Activated CD8-positive, alpha-beta T cell treated with anti-CD3 and anti-CD28 coated beads, Interleukin-2, amount 10 ng/mL, durations not matched to agents 7 days and 5 days (primary cell): ENCODE measurements around the gene DAND5. TPM values are rescaled to one million over a fixed set of nuclear protein-coding genes. Genes with fewer than 3 reads are reported as not detected.

ENCODE experiments used
- ATAC-seq: fragments of 150-1000 bp; cut with Tn5 transposase; one replicate; pipeline ENCODE4 v1.10.0; 2021; ENCODE audit warnings: moderate library complexity
- CTCF ChIA-PET: fragments of 350-600 bp; sonication (Branson Sonifier 250); formaldehyde crosslinking; loops from one replicate; lab custom pipeline; 2021; ENCODE audit warnings: antibody characterized with exemption; lab: Charles Lee
- POLR2A ChIA-PET: fragments of 350-600 bp; sonication (Branson Sonifier 250); formaldehyde crosslinking; loops from one replicate; lab custom pipeline; 2021; ENCODE audit warnings: antibody characterized with exemption; lab: Charles Lee
- DNase-seq: peaks from one replicate; pipeline ENCODE4 v3.0.0-alpha.2; 2020
- H3K27ac Mint-ChIP-seq: one replicate; pipeline ENCODE4 v1.8.0; 2021; ENCODE audit warnings: mild to moderate bottlenecking, mixed read lengths
- H3K27me3 Mint-ChIP-seq: one replicate; pipeline ENCODE4 v1.8.0; 2021; ENCODE audit warnings: low read depth, mixed read lengths
- H3K36me3 Mint-ChIP-seq: one replicate; pipeline ENCODE4 v1.8.0; 2021; ENCODE audit warnings: low read depth, mixed read lengths
- H3K4me1 Mint-ChIP-seq: one replicate; pipeline ENCODE4 v1.8.0; 2021; ENCODE audit warnings: low read depth, mixed read lengths
- H3K4me3 Mint-ChIP-seq: one replicate; pipeline ENCODE4 v1.8.0; 2021; ENCODE audit warnings: mild to moderate bottlenecking, mixed read lengths
- H3K9me3 Mint-ChIP-seq: one replicate; pipeline ENCODE4 v1.8.0; 2022; ENCODE audit warnings: mixed read lengths; ENCODE audit not compliant: insufficient read depth
- total RNA-seq, 2 experiments: library from RNA; stranded (reverse); gene quantifications; one replicate each; pipeline ENCODE4 v1.2.3, GENCODE V29; 2021

Gene DAND5
- total RNA-seq, 2 experiments from 2014 or later = 0.21 to 0.34 TPM

GRCh38 chr19:12984143-12984627, 14.8 kb downstream of the DAND5 start:
- no peaks in the 10 kb centered on the region for H3K9me3 Mint-ChIP-seq
- no peak overlapping the region for H3K27ac Mint-ChIP-seq
- no peak for DNase-seq
- no peaks in the 10 kb centered on the region for H3K4me1 Mint-ChIP-seq
- no peak overlapping the region for H3K4me3 Mint-ChIP-seq
- H3K27me3 Mint-ChIP-seq = peaks cover 2% of the 10 kb centered on the region
- POLR2A ChIA-PET = interaction anchor here (0.6 kb wide), 1 partner anchor 136 kb away, joined by 3 read pairs; no protein-coding TSS in a partner anchor
- CTCF ChIA-PET = interaction anchor here (1.3 to 2.0 kb wide), 3 partner anchors 29 to 77 kb away, joined by 3 to 16 read pairs (median 11); no protein-coding TSS in a partner anchor
- ATAC-seq = no peak
- no peaks in the 10 kb centered on the region for H3K36me3 Mint-ChIP-seq

- ATAC-seq (no peak), DNase-seq (no peak)
- H3K9me3 Mint-ChIP-seq = no peaks in the 10 kb centered on the region
- H3K27ac Mint-ChIP-seq = no peak overlapping the region
- CTCF ChIA-PET = interaction anchor here (1.3 to 2.0 kb wide), 6 partner anchors 8 to 109 kb away, joined by 4 to 16 read pairs (median 7); no protein-coding TSS in a partner anchor
- no peak overlapping the region for H3K4me3 Mint-ChIP-seq
- no peaks in the 10 kb centered on the region for H3K4me1 Mint-ChIP-seq
- no peaks in the 10 kb centered on the region for H3K36me3 Mint-ChIP-seq
- POLR2A ChIA-PET = no interaction called here
- peaks cover 2% of the 10 kb centered on the region for H3K27me3 Mint-ChIP-seq
Observed at GRCh38 chr19:12984683-12985048, 15.3 kb downstream of the DAND5 start.

GRCh38 chr19:12985049-12985776, 15.8 kb downstream of the DAND5 start:
- Mint-ChIP-seq H3K36me3 (no peaks in the 10 kb centered on the region), H3K9me3 (no peaks in the 10 kb centered on the region), H3K27ac (no peak overlapping the region), H3K27me3 (peaks cover 2% of the 10 kb centered on the region), H3K4me1 (no peaks in the 10 kb centered on the region), H3K4me3 (no peak overlapping the region)
- ChIA-PET CTCF (interaction anchor here (1.3 to 2.0 kb wide), 6 partner anchors 8 to 109 kb away, joined by 4 to 16 read pairs (median 7); no protein-coding TSS in a partner anchor), POLR2A (no interaction called here)
- ATAC-seq (no peak), DNase-seq (no peak)

GRCh38 chr19:12986726-12987125, 17.4 kb downstream of the DAND5 start:
- Mint-ChIP-seq H3K4me1 (no peaks in the 10 kb centered on the region), H3K9me3 (no peaks in the 10 kb centered on the region), H3K36me3 (no peaks in the 10 kb centered on the region), H3K4me3 (no peak overlapping the region), H3K27me3 (peaks cover 6% of the 10 kb centered on the region), H3K27ac (no peak overlapping the region)
- CTCF ChIA-PET = interaction anchor here (2.0 kb wide), 1 partner anchor 48 kb away, joined by 7 read pairs; no protein-coding TSS in a partner anchor
- DNase-seq (no peak), ATAC-seq (no peak)
- POLR2A ChIA-PET = no interaction called here

- ATAC-seq (no peak), DNase-seq (no peak)
- Mint-ChIP-seq H3K4me1 (no peaks in the 10 kb centered on the region), H3K36me3 (no peaks in the 10 kb centered on the region), H3K9me3 (no peaks in the 10 kb centered on the region), H3K27ac (no peak overlapping the region), H3K4me3 (no peak overlapping the region), H3K27me3 (peaks cover 6% of the 10 kb centered on the region)
- CTCF ChIA-PET = no interaction called here
- POLR2A ChIA-PET = no interaction called here
Observed at GRCh38 chr19:12987190-12987589, 17.8 kb downstream of the DAND5 start.

GRCh38 chr19:12987781-12988180, 18.4 kb downstream of the DAND5 start:
- ChIA-PET CTCF (no interaction called here), POLR2A (no interaction called here)
- Mint-ChIP-seq H3K27ac (no peak overlapping the region), H3K27me3 (peaks cover 6% of the 10 kb centered on the region), H3K36me3 (no peaks in the 10 kb centered on the region), H3K9me3 (no peaks in the 10 kb centered on the region), H3K4me1 (no peaks in the 10 kb centered on the region), H3K4me3 (no peak overlapping the region)
- ATAC-seq (no peak), DNase-seq (no peak)

GRCh38 chr19:12990431-12990830, 21.1 kb downstream of the DAND5 start:
- H3K27me3 Mint-ChIP-seq = peaks cover 22% of the 10 kb centered on the region
- no peak overlapping the region for H3K27ac Mint-ChIP-seq
- H3K9me3 Mint-ChIP-seq = no peaks in the 10 kb centered on the region
- ATAC-seq (no peak), DNase-seq (no peak)
- CTCF ChIA-PET = no interaction called here
- H3K4me3 Mint-ChIP-seq = no peak overlapping the region
- POLR2A ChIA-PET = interaction anchor here (1.1 kb wide), 1 partner anchor 20 kb away, joined by 3 read pairs; no protein-coding TSS in a partner anchor
- H3K36me3 Mint-ChIP-seq = no peaks in the 10 kb centered on the region
- H3K4me1 Mint-ChIP-seq = peaks cover 6% of the 10 kb centered on the region

- Mint-ChIP-seq H3K36me3 (no peaks in the 10 kb centered on the region), H3K27ac (no peak overlapping the region), H3K27me3 (peaks cover 22% of the 10 kb centered on the region), H3K4me1 (peaks cover 6% of the 10 kb centered on the region), H3K9me3 (no peaks in the 10 kb centered on the region), H3K4me3 (no peak overlapping the region)
- CTCF ChIA-PET = no interaction called here
- DNase-seq (no peak), ATAC-seq (no peak)
- POLR2A ChIA-PET = interaction anchor here (1.1 kb wide), 1 partner anchor 20 kb away, joined by 3 read pairs; no protein-coding TSS in a partner anchor
Observed at GRCh38 chr19:12990853-12991252, 21.5 kb downstream of the DAND5 start.

- DNase-seq = no peak
- Mint-ChIP-seq H3K9me3 (no peaks in the 10 kb centered on the region), H3K27me3 (peaks cover 25% of the 10 kb centered on the region), H3K36me3 (no peaks in the 10 kb centered on the region), H3K27ac (no peak overlapping the region), H3K4me3 (no peak overlapping the region), H3K4me1 (peaks cover 6% of the 10 kb centered on the region)
- no peak for ATAC-seq
- CTCF ChIA-PET = no interaction called here
- POLR2A ChIA-PET = no interaction called here
Observed at GRCh38 chr19:12991296-12991695, 21.9 kb downstream of the DAND5 start.

GRCh38 chr19:12992729-12993128, 23.4 kb downstream of the DAND5 start:
- ATAC-seq (no peak), DNase-seq (no peak)
- POLR2A ChIA-PET = interaction anchor here (0.7 kb wide), 1 partner anchor 100 kb away, joined by 3 read pairs; no protein-coding TSS in a partner anchor
- CTCF ChIA-PET = interaction anchor here (1.1 to 2.1 kb wide), 5 partner anchors 13 to 112 kb away, joined by 3 to 5 read pairs (median 4); no protein-coding TSS in a partner anchor
- Mint-ChIP-seq H3K27me3 (peaks cover 27% of the 10 kb centered on the region), H3K36me3 (no peaks in the 10 kb centered on the region), H3K27ac (no peak overlapping the region), H3K9me3 (no peaks in the 10 kb centered on the region), H3K4me3 (no peak overlapping the region), H3K4me1 (peaks cover 6% of the 10 kb centered on the region)

- Mint-ChIP-seq H3K36me3 (no peaks in the 10 kb centered on the region), H3K4me1 (peaks cover 6% of the 10 kb centered on the region), H3K27me3 (peaks cover 30% of the 10 kb centered on the region), H3K27ac (no peak overlapping the region), H3K4me3 (no peak overlapping the region), H3K9me3 (no peaks in the 10 kb centered on the region)
- POLR2A ChIA-PET = no interaction called here
- DNase-seq = no peak
- no peak for ATAC-seq
- CTCF ChIA-PET = interaction anchor here (1.1 to 3.0 kb wide), 6 partner anchors 14 to 112 kb away, joined by 3 to 7 read pairs (median 4); no protein-coding TSS in a partner anchor
Observed at GRCh38 chr19:12993562-12993961, 24.2 kb downstream of the DAND5 start.
